ENCODE measurements around the gene COX19.
"Not testable (repeated sequence)": the region's sequence is repeated elsewhere in the genome, so short reads cannot be mapped to it uniquely, and the experiment has no call there.

Gene COX19

DNA sequence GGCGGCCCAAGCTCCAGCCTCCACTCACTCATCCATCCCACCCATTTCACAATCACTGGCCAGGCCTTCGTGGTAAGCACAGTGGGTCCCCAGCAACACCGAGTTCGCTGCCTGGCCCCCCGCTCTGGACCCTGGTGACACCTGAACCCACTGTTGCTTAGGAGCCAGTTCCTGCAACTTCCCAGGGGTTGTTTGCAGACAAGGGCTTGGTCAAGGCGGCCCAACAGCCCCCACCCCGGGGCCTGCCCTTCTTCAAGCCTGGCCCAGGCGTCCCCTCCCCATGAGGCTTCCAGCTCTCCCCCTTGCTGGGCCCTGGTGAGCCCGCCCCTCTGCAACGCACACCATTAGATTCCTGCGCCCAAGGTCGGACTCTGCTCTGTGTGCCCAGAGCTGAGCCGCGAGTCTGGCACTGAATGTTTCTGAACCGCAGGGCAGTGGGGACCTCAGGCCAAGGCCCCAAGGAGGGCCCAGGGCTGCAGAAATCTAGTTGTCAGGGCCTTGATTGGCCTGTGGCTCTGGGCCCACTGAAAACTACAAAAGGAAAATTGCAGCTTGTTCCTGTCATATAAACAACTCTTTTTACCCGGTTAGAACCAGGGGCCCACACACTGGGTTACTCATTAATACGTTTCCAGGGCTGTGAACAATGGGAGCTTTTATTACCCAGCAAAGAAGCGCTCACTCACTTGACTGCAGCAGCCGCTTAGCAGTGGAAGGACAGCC lies 2.1 kb upstream of the COX19 start:
- DNase-seq = peak in 1 of 2 donors; percentile 12

DNA sequence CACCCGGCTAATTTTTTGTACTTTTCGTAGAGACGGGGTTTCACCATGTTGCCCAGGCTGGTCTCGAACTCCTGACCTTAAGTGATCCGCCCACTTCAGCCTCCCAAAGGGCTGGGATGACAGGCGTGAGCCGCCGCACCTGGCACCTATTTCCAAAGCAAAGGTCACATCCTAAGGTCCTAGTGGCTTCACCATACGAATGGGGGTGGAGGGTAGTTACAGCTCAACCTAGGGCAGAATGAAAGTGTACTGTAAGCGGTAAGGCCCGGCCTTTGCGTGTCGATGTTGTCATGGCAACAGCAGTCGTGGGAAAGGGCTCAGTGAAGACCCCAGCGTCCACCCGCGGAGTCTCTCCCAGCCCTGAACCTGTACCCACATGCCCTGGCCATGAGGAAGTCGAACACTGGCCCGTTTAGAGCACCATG lies 1.6 kb upstream of the COX19 start:
- no peak for DNase-seq

DNA sequence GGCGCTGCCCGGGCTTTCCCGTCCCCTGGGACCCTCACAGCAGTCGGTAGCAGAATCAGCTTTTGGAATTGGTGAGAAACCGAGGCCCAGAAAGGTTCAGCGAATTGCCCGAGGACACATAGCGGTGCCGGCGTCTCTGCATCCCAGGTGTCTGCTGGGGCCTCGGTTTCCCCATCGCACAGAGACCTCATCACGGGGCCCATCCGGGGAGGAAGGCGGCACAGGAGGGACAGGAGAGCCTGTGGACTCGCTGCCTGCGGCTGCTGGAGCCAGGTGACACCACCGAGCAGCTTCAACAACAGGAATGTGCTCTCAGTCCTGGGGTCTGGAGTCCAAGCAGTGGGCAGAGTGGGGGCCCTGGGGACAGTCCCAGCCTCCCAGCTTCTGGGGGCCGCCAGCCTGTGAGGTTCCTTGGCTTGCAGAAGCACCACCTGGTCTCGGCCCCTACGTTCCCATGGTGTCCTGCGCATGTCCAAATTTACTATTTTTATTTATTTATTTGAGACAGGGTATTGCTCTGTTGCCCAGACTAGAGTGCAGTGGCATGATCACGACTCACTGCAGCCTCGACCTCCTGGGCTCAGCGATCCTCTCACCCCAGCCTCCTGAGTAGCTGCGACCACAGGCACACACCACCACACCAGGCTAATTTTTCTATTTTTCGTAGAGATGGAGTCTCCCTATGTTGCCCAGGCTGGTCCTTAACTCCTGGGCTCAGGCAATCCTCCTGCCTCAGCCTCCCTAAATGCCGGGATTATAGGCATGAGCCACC lies 539 bp upstream of the COX19 start:
- DNase-seq = no peak

DNA sequence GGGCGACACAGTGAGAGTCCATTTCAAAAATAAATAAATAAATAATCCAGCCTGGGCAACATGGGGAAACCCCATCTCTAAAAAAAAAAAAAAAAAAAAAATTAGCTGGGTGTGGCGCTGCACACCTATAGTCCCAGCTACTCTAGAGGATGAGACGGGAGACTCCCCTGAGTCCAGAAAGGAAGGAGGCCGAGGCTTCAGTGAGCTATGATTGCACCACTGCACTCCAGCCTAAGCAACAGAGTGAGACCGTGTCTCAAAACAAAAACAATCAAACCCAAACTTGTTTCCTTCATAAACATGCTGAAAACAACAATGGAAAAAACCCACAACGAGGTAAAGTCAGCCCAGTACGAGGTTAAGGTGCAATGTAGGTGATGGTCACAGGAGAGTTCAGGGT lies 1.2 kb downstream of the COX19 start:
- peak; percentile 33 to 39 for DNase-seq

DNA sequence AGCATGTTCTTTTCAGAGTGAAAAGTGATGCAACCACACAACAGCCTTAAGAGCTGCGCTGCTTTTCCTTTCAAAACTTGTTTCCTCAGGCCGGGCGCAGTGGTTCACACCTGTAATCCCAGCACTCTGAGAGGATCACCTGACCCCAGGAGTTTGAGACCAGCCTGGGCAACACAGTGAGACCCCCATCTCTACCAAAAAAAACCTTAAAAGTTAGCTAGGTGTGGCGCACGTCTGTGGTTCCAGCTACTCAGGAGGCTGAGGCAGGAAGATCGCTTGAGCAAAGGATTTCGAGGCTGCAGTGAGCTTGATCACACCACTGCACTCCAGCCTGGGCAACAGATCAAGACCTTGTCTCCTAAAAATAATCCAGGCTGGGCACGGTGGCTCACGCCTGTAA lies 2.0 kb downstream of the COX19 start:
- DNase-seq = no peak

DNA sequence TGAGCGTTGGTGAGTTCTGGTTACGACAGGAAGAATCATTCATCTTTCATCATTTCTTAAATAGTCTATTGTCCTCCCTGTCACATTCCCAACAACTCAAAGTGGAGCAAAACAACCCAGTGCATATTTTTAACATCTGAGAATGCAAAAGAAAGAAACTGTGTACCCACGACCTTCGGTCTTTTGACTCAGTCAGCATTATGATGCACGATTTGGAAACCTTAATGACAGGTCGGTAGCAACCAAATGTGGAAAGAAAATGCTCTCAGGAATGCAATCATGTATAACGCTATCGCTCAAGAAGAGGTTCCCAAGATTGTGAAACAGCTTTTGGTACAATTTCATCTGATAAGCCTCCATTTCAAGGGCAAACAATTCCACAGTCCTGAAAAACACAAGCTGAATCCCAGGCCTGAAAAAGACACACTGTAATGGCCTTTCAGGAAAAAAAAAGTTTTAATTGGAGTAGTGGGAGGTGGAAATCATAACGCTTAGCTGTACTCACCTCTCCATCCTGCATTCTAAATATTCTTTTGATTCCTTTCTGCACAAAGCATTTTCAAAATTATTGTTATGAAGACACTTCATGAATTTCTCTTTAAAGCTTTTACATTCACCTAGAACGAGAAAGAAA lies 2.6 kb downstream of the COX19 start:
- no peak for DNase-seq

DNA sequence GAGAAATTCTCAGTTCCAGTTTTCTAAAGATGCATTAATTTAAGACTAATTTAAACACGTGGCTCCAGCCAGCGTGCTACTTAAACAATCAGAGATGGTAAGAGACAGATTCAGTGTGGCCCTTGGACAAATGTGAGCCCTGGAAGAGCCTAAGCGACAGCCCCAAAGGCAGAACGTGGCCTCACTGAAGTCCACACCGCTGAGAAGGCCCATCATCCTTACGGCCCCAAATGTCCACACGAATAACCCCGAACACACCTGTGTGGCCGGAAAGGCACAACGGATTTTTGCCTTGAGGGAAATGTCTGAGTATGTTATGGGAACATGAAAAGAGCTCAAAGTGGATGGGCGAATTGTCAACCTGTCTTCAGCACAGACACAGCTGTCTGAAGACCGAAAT lies 3.2 kb downstream of the COX19 start:
- no peak for DNase-seq

DNA sequence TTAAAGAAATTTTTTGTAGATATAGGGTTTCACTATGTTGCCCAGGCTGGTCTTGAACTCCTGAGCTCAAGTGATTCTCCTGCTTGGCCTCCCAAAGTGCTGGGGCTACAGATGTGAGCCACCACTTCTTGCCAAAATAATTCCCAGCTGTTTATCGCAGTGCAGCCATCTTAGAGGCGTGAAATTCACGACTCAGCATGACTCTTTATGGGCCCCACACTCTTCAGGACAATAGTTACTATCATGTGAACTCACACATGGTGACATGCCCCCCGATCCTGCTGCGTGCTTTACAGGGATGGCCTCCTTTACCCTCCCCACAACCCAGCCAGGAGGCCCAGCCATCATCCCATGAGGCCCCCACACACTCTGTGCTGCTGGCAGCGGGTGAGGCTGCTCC lies 4.6 kb downstream of the COX19 start:
- DNase-seq = no peak

DNA sequence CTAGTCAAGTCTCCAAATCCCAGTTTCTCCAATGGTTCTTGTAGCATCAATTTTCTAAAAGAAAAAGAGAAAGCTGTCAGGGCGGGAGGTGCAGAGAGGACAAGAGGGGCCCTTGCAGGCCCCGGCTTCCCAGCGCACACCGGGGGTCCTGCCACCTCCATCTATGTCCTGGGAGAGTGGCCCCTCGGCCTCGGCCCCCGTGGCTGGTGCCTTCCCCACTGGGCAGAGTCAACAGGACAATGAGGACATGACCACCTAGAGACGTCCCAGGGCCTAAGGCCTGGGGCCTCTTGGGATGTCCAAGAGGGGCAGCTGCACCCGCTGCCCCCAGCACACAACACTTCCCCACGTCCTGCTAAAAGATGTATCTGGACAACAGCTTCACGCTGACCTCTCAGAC lies 5.9 kb downstream of the COX19 start:
- DNase-seq = no peak

DNA sequence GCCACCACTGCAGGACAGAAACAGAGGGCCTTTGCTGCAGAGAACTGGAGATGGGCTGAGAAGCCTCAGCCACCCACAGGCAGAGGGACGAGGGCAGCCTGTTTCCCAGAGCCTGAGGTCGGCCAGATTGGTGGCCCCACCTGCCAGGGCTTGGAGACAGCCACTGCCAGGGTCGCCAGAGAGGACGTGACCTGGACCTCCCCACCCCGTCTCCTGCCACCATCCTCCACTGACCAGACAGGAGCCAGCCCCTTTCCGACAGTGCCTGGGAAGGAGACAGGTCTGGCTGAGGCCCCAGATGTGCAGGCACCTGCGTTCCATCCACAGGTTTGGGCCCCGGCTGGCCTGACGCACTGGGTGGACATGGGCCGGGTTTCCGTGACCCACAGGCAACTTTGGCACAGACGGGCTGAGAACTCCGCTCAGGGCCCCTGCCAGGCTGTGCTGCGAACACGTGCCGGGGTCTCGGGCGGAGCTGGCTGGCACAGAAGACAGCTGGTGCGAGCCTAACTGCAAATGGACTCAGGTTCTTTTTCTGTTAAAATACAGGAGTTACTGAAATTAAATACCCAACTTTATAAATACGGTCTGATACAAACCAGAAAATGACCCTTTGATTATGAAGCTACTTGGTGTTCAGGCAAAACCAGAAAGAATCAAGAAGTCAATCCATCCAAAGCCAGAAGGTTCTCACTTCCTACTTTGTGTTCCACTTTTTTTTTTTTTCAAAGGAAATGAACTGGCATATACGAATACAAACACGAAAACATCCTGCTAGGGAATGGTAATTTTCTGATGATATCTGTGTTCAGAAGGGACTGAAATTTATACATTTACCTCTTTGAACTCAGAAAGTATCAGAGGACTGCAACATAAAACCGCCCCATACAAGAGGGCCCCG lies 6.9 kb downstream of the COX19 start:
- DNase-seq = peak; percentile 26 to 36

DNA sequence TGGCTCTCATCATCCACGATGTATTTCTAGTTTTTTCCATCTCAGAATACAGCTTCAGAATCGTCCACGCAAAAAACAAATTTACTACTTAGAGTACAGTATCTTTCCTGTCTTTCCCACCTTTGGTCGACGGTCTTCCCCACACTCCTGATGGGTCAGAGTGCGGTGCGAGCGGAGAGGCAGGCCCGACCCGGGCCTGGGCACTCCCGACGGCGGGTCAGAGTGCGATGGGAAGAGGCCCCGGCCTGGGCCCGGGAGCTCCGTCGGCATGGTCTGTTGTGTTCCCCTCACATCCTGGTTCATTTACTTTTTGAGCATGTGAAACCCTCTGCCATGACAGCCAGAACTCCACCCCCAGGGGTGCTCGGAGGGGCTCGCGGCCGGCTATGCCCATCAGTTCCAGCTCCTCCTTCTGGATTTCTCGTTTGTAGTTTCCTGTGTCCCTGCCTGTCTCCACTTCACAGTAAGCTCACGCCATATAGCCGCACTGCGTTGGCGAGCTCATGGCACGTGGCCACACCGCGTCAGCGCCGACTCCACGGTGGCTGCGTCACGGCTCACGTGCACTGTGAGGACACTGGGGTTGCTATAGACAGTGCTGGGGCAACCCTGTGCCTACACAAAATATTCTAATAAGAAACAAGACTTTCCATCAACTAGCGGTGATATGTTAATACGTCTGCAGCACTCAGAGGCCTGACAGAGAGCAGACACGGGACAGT lies 7.8 kb downstream of the COX19 start:
- DNase-seq = no peak

DNA sequence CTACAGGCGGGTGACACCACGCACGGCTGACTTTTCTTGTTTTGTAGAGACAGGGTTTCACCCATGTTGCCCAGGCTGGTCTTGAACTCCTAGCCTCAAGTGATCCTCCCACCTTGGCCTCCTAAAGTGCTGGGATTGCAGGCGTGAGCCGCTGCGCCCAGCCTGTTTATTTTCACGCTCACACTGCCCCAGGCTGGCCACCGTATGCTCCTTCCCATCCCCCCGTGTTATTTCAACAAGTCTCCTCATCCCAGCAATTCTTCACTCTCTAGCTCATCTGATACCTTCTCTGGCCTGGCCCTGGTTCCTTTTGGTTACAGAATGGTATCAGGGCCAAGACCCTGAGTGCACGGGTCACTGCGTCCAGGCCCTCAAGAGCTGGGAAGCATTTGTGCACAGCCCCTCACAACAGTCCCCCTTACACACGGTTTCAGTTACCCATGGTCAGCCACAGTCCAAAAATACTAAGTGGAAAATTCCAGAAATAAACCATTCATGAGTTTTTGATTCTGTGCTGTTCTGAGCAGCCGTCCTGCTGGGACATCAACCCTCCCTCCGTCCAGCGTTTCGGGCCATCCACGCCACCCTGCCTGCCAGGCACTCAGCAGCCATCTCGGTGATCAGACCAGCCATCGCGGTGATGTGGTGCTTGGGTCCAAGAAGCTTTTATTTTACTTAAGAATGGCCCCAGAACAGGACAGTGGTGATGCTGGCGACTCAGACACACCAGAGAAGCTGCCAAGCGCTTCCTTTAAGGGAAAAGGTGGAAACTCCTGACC lies 8.9 kb downstream of the COX19 start:
- no peak for DNase-seq

DNA sequence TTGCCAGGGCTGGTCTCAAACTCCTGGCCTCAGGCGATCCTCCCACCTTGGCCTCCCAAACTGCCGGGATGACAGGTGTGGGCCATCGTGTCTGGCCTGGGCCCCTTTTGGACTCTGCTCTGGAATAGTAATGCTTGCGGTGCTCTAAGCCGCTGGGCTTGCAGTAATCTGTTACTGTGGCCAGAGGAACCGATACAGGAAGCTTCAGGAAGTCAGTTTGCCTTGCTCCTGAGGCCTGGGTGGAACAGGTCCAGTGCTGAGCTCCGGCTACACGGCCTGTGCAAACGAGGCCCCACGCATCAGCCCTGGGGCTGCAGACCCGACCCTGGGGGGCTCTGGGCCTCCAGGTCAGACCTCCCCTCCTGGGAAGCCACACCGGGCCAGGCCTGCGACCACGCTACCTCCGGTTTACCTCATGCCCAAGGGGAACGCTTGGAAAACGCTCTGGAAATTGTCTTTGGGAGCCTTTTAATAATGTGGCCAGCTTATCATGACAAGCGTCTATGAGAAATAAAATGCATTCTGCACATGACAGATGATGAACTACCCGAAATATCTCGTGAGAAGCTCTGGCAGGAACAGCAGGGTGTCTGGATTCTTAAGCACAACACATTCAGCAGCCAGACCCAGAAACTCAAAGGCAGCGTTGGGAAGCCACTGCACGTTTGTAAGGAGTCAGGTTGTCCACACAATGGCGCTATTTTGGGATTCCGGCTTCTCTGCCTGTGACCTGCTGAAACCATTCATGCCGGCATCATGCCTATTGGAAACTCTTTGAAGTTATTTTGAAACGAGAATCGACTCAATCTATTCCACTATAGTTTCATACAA lies 10.7 kb downstream of the COX19 start:
- DNase-seq = peak; percentile 49 to 70

DNA sequence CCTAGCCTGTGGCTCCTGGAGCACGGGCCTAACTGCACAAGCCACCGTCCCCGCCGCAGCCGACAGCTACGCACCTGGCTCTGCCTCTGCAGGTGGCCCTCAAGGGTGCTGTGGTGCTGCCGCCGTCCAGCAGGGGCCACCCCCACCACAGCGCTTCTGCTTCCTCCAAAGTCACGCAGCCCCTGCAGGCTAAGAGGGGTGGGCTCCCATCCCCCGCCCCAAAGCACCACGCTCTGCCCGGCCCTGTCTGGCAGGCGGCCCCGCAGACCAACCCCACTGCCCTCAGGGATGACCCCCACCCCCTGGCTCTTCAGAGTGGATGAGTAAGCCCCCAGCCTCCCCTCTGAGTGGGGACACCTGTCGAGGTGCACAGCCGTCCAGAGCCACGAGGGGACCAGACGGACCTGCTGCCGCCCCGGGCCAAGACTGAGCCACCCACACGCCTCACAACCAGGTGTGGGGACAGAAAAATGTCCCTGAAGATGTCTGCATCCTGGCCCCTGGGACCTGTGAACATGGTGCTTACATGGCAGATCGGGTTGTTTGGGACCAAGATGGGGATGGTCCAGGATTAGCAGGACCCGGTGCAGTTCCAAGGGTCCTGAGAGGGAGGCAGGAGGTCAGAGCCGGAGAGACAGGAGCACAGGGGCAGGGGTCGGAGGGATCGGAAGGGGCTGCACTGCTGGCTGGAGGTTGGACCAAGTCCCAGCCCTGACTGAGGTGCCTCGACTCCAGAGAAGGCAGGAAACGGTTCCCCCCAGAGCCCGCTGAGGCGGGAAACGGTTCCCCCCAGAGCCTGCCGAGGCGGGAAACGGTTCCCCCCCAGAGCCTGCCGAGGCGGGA lies 11.9 kb downstream of the COX19 start:
- DNase-seq = no peak

DNA sequence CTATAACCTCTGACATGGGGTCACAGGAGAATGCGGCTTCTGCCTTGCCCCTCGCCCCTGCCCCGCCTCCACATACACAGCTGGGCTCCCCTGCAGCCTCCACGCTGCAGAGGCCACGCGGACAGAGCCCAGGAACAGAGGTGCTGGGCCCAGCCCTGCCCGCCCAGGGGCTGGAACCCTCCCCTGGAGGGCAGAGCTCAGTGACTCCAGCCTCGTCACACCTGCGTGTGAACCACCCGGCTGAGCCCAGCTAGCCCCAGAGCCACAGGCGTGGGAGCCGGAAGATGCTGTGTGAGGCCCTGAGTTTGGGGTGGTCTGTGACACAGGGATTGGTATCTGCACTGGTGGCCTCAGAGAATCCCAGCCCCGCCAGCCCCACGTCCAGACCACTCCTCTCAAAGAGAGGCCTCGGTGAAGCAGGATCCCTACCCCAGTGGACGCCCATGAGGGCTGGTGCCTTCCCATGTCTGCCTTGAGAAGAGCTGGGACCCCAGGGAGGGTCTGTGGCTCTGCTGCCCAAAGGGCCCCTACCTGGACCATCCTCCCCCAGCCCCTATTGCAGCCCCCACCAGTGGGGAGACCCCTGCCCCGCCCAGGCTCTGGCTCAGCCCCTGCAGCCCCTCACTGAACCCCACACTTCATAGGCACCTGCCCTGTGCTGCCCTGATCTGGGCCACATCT lies 12.8 kb downstream of the COX19 start:
- DNase-seq = no peak

DNA sequence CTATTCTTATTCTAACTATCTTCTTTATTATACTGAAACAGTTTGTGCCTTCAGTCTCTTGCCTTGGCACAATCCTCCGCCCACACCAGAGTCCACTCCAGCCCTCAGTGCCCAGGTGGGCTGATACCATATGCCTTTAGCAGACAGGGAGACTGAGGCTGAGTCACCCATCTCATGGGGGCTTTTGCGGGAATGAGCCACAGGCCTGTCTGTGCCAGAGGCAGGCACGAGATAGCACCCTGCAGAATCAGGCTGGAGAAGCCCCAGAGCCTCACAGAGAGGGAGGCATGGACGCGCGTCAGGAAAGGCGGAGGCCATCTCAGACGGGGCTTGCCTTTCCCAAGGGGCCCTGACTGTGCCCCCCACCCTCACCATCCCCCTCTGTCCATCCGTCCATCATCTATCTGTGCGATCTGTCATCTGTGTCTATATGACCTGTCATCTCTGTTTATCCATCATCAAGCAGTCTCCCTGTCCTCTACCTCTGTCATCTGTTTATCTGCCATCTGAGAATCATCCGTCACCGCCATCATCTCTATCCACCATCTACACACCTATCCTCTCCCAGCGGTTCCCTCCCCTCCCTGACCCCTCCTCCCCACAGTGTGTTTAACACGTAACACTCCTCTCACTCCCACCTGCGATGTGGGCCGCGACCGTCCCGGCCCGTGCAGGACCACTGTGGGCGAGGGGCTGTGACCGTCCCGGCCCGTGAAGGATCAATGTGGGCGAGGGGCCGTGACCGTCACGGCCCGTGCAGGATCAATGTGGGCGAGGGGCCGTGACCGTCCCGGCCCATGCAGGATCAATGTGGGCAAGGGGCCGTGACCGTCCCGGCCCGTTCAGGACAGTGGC lies 13.6 kb downstream of the COX19 start:
- no peak for DNase-seq

DNA sequence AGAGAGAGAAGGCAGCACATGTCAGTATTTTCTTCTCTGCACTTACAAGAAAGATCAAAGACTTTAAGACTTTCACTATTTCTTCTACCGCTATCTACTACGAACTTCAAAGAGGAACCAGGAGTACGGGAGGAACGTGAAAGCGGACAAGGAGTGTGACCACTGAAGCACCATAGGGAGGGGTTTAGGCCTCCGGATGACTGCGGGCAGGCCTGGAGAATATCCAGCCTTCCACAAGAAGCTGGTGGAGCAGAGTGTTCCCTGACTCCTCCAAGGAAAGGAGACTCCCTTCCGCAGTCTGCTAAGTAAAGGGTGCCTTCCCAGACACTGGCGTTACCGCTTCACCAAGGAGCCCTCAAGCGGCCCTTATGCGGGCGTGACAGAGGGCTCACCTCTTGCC lies 14.4 kb downstream of the COX19 start:
- DNase-seq = not testable (repeated sequence)
